Smooth muscle cell (in vitro differentiated cells): Measurements from ENCODE around the gene DSTYK. TPM values are rescaled to one million over a fixed set of nuclear protein-coding genes. Genes with fewer than 3 reads are reported as not detected.

Experiments
- DNase-seq: peaks from one replicate; lab custom pipeline; 2025; ENCODE audit not compliant: unreplicated experiment; lab: John Stamatoyannopoulos, UW
- H2AFZ ChIP-seq: fragments of 200-600 bp; sonication (generic); 2 replicates; pipeline ENCODE4 v1.6.0; 2016; ENCODE audit warnings: antibody characterized with exemption, low read depth, mild to moderate bottlenecking
- H3F3A ChIP-seq: fragments of 200-600 bp; sonication (generic); 2 replicates; pipeline ENCODE4 v1.6.0; 2017; ENCODE audit warnings: antibody characterized with exemption, low read depth
- H3K27ac ChIP-seq: fragments of 200-600 bp; sonication (generic); 2 replicates; pipeline ENCODE4 v1.5.1; 2016; ENCODE audit warnings: low read depth, mild to moderate bottlenecking
- H3K27me3 ChIP-seq: fragments of 200-600 bp; sonication (generic); 2 replicates; pipeline ENCODE4 v1.6.1; 2016; ENCODE audit warnings: low read depth, mild to moderate bottlenecking
- H3K36me3 ChIP-seq: fragments of 200-600 bp; sonication (generic); 2 replicates; pipeline ENCODE4 v1.5.1; 2016; ENCODE audit warnings: low read depth
- H3K4me1 ChIP-seq: fragments of 200-600 bp; sonication (generic); 2 replicates; pipeline ENCODE4 v1.5.1; 2016; ENCODE audit warnings: low read depth
- H3K4me2 ChIP-seq: fragments of 200-600 bp; sonication (generic); 2 replicates; pipeline ENCODE4 v1.6.0; 2016; ENCODE audit warnings: mild to moderate bottlenecking
- H3K4me3 ChIP-seq: fragments of 200-600 bp; sonication (generic); 2 replicates; pipeline ENCODE4 v1.5.1; 2016; ENCODE audit warnings: mild to moderate bottlenecking
- H3K79me2 ChIP-seq: fragments of 200-600 bp; sonication (generic); 2 replicates; pipeline ENCODE4 v1.6.0; 2016; ENCODE audit warnings: low read depth, mild to moderate bottlenecking
- H3K9ac ChIP-seq: fragments of 200-600 bp; sonication (generic); 2 replicates; pipeline ENCODE4 v1.6.0; 2016; ENCODE audit warnings: low read depth
- H3K9me3 ChIP-seq: fragments of 200-600 bp; sonication (generic); replicated peaks from 2 replicates; pipeline ENCODE4 v1.5.1; 2016; ENCODE audit warnings: low read depth
- H4K20me1 ChIP-seq: fragments of 200-600 bp; sonication (generic); 2 replicates; pipeline ENCODE4 v1.6.0; 2016; ENCODE audit warnings: low read depth
- CTCF ChIP-seq: fragments of 200-600 bp; sonication (generic); IDR thresholded peaks from 2 replicates; pipeline ENCODE4 v1.5.1; 2017; ENCODE audit warnings: borderline replicate concordance, mild to moderate bottlenecking, antibody characterized with exemption; ENCODE audit not compliant: insufficient read depth, poor library complexity, severe bottlenecking
- WGBS: methylation state at CpG from one replicate; pipeline ENCODE4 v1.1.7; 2016; ENCODE audit warnings: low lambda C conversion rate; 5-methylcytosine and 5-hydroxymethylcytosine counted together
- polyA plus RNA-seq: library from polyadenylated mRNA; unstranded; fragments of >200 nt; fragmentation: Nextera tagmentation; extraction: Ambion mirVana; gene quantifications from 2 replicates; pipeline ENCODE4 v1.2.1, GENCODE V29; 2016
- total RNA-seq: library from RNA; depleted of rRNA; stranded (reverse); fragments of >200 nt; gene quantifications from 2 replicates; pipeline ENCODE4 v1.2.3, GENCODE V29; 2014

DSTYK gene
- total and polyA plus RNA-seq, 2 experiments from 2014 or later, result 6.9 to 8.7 TPM

- Histone ChIP-seq H3K9ac (no peak overlapping the region), H3K4me3 (no peak overlapping the region), H3K4me1 (no peaks in the 10 kb centered on the region), H4K20me1 (no peaks in the 10 kb centered on the region), H3F3A (no peaks in the 10 kb centered on the region), H3K4me2 (no peak overlapping the region), H3K9me3 (no peaks in the 10 kb centered on the region), H3K27me3 (no peaks in the 10 kb centered on the region), H2AFZ (no peak overlapping the region), H3K27ac (no peak overlapping the region), H3K79me2 (peaks cover 8% of the 10 kb centered on the region), H3K36me3 (peaks cover 8% of the 10 kb centered on the region)
- WGBS, result 94% methylated on average over 4 of the region's 4 CpGs
- DNase-seq, result no peak
- TF ChIP-seq CTCF, result no peak
Measured at GRCh38 chr1:205108464-205108863, 103.0 kb downstream of the DSTYK start.

GRCh38 chr1:205107327-205107726, 104.2 kb downstream of the DSTYK start:
- WGBS, result over 99% methylated on average over 4 of the region's 4 CpGs
- no peak for TF ChIP-seq CTCF
- Histone ChIP-seq H2AFZ (no peak overlapping the region), H3K4me1 (no peaks in the 10 kb centered on the region), H3K9ac (no peak overlapping the region), H3K36me3 (peaks cover 14% of the 10 kb centered on the region), H3K79me2 (peaks cover 8% of the 10 kb centered on the region), H3K4me2 (no peak overlapping the region), H3F3A (no peaks in the 10 kb centered on the region), H4K20me1 (no peaks in the 10 kb centered on the region), H3K27me3 (no peaks in the 10 kb centered on the region), H3K27ac (no peak overlapping the region), H3K9me3 (no peaks in the 10 kb centered on the region), H3K4me3 (no peak overlapping the region)
- no peak for DNase-seq

DNA sequence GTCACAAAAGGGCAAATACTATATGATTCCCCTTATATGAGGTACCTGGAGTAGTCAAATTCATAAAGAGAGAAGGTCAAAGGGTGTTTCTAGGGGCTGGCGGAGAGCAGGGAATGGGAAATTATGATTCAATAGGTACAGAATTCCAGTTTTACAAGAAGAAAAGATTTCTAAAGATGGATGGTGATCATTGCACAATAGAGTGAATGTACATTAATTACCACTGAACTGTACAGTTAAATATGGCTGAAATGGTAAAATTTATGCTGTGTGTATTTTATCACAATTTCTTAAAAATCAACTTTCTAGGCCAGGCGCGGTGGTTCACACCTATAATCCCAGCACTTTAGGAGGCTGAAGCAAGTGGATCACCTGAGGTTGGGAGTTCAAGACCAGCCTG, 109.1 kb downstream of the DSTYK start:
- Histone ChIP-seq H3K4me1 (no peaks in the 10 kb centered on the region), H3K9ac (no peak overlapping the region), H4K20me1 (no peaks in the 10 kb centered on the region), H3K36me3 (peaks cover 32% of the 10 kb centered on the region), H3K9me3 (no peaks in the 10 kb centered on the region), H3K4me3 (no peak overlapping the region), H3F3A (no peaks in the 10 kb centered on the region), H3K27me3 (no peaks in the 10 kb centered on the region), H3K27ac (no peak overlapping the region), H2AFZ (no peak overlapping the region), H3K79me2 (peaks cover 8% of the 10 kb centered on the region), H3K4me2 (no peak overlapping the region)
- TF ChIP-seq CTCF, result no peak
- WGBS, result 97% methylated on average over 3 of the region's 3 CpGs
- DNase-seq, result no peak

- peaks cover 58% of the 10 kb centered on the region for H3K36me3 ChIP-seq
Measured at GRCh38 chr1:205098242-205098641, 113.3 kb downstream of the DSTYK start.

More at GRCh38 chr1:205098242-205098641, 113.3 kb downstream of the DSTYK start:
- no peak overlapping the region for H3K4me2 ChIP-seq
- H3F3A ChIP-seq, result no peaks in the 10 kb centered on the region
- no peaks in the 10 kb centered on the region for H3K4me1 ChIP-seq
- no peaks in the 10 kb centered on the region for H3K27me3 ChIP-seq
- no peaks in the 10 kb centered on the region for H4K20me1 ChIP-seq
- no peak for TF ChIP-seq CTCF
- H3K4me3 ChIP-seq, result no peak overlapping the region
- no peaks in the 10 kb centered on the region for H3K9me3 ChIP-seq
- H3K9ac ChIP-seq, result no peak overlapping the region
- no peaks in the 10 kb centered on the region for H3K79me2 ChIP-seq
- H2AFZ ChIP-seq, result no peak overlapping the region
- no peak for DNase-seq
- no peak overlapping the region for H3K27ac ChIP-seq
